Sigmoid colon (tissue), 7 donors: ENCODE data around the gene TYW3. TPM values are rescaled to one million over a fixed set of nuclear protein-coding genes. Genes with fewer than 3 reads are reported as not detected.
A peak's percentile ranks its signal among the peaks of the same experiment; 100 is the strongest.

Experiments used
- DNase-seq: peaks from one replicate; pipeline ENCODE4 v3.0.0-alpha.2; 2019
- H3K27ac ChIP-seq, 4 donors: fragments of 200-600 bp; sonication (generic); one replicate each; pipeline ENCODE4 v1.5.1; 2016 to 2019; ENCODE audit warnings: mild to moderate bottlenecking in 1 of 4
- H3K27me3 ChIP-seq, 3 donors: fragments of 200-600 bp; sonication (generic); one replicate each; pipeline ENCODE4 v1.5.1; 2019; ENCODE audit warnings: mild to moderate bottlenecking in 1 of 3
- H3K36me3 ChIP-seq, 4 donors: fragments of 200-600 bp; sonication (generic); one replicate each; pipeline ENCODE4 v1.5.1; 2016 to 2019
- H3K4me1 ChIP-seq, 4 donors: fragments of 200-600 bp; sonication (generic); one replicate each; pipeline ENCODE4 v1.5.1; 2017 to 2019
- H3K4me3 ChIP-seq, 4 donors: fragments of 200-600 bp; sonication (generic); one replicate each; pipeline ENCODE4 v1.5.1; 2017 to 2019; ENCODE audit warnings: mild to moderate bottlenecking in 2 of 4, moderate library complexity in 1 of 4
- H3K9me3 ChIP-seq, 4 donors: fragments of 200-600 bp in 3 of 4; sonication (generic) in 3 of 4; one replicate each; pipeline versions ENCODE4 v1.5.1 to v1.6.1; 2013 to 2019
- CTCF ChIP-seq, 4 experiments: fragments of 450-650 bp in 3 of 4; fragments of 200-600 bp in 1 of 4; IDR thresholded peaks; one replicate each; pipeline ENCODE4 v1.5.1; 2016 to 2019; ENCODE audit warnings: antibody characterized with exemption in 4 of 4, mild to moderate bottlenecking in 3 of 4, moderate library complexity in 2 of 4
- EP300 ChIP-seq, 4 donors: sonication (generic); formaldehyde crosslinking; IDR thresholded peaks; one replicate each; pipeline ENCODE4 v1.6.1; 2017; ENCODE audit warnings: antibody characterized with exemption in 4 of 4
- POLR2A ChIP-seq, 2 donors: fragments of 450-650 bp; IDR thresholded peaks; one replicate each; pipeline ENCODE4 v1.6.1; 2016; ENCODE audit warnings: antibody characterized with exemption in 2 of 2, mild to moderate bottlenecking in 2 of 2, moderate library complexity in 2 of 2
- POLR2AphosphoS5 ChIP-seq, 4 donors: sonication (generic); formaldehyde crosslinking; IDR thresholded peaks; one replicate each; pipeline ENCODE4 v1.6.1; 2017; ENCODE audit warnings: antibody characterized with exemption in 4 of 4
- WGBS, 2 donors: extraction: QIAGEN DNeasy Blood & Tissue Kit; methylation state at CpG; one replicate each; pipeline ENCODE4 v1.1.7; 2013; 5-methylcytosine and 5-hydroxymethylcytosine counted together
- intact Hi-C: fragments of 100-400 bp; cut with DNase I; formaldehyde crosslinking; loops from one replicate; pipeline ENCODE4 v1.15.1; 2023
- polyA plus RNA-seq, 3 donors: library from polyadenylated mRNA; stranded (reverse); fragments of 200-250 nt; gene quantifications; one replicate each; pipeline ENCODE4 v1.2.3, GENCODE V29; 2013
- total RNA-seq, 4 donors: library from RNA; depleted of rRNA; stranded (reverse); fragments of >200 nt; gene quantifications; one replicate each; pipeline ENCODE4 v1.1.0, GENCODE V29; 2016
- donor health status: healthy with polysubstance abuse.
- donor health status: Bipolar disorder and iron deficiency.
- donor health status: healthy.

The TYW3 gene
- total and polyA plus RNA-seq, 7 donors = 7.6 to 31.7 (median 21.6) TPM

GRCh38 chr1:74699331-74699730 lies 33.6 kb upstream of the TYW3 start:
- Histone ChIP-seq H3K4me3 (no peak overlapping the region), H3K27ac (no peak overlapping the region), H3K4me1 (peaks cover 0 to 8% (median 0%) of the 10 kb centered on the region in 4 donors), H3K36me3 (peaks cover 0 to 24% (median 8%) of the 10 kb centered on the region in 4 donors), H3K27me3 (no peaks in the 10 kb centered on the region), H3K9me3 (no peaks in the 10 kb centered on the region)
- no peak for DNase-seq
- intact Hi-C loops = no loop called here
- TF ChIP-seq CTCF (IDR thresholded peaks at IDR 0.05) = no peak
- TF ChIP-seq POLR2AphosphoS5 (IDR thresholded peaks at IDR 0.05) = no peak
- TF ChIP-seq EP300 (IDR thresholded peaks at IDR 0.05) = no peak
- no peak for TF ChIP-seq POLR2A (IDR thresholded peaks at IDR 0.05)

- no peaks in the 10 kb centered on the region for H3K4me1 ChIP-seq
- no peaks in the 10 kb centered on the region for H3K27me3 ChIP-seq
- peaks cover 11 to 59% (median 14%) of the 10 kb centered on the region in 4 donors for H3K36me3 ChIP-seq
- no peak overlapping the region for H3K27ac ChIP-seq
- no peak for DNase-seq
- intact Hi-C loops = no loop called here
- WGBS, 2 donors = 81 to 91% methylated on average over 6 of the region's 6 CpGs
- H3K9me3 ChIP-seq = no peaks in the 10 kb centered on the region
- TF ChIP-seq EP300 (IDR thresholded peaks at IDR 0.05) (no peak), POLR2A (IDR thresholded peaks at IDR 0.05) (no peak), CTCF (IDR thresholded peaks at IDR 0.05) (no peak), POLR2AphosphoS5 (IDR thresholded peaks at IDR 0.05) (no peak)
- no peak overlapping the region for H3K4me3 ChIP-seq
Measured at GRCh38 chr1:74703386-74704182, 29.4 kb upstream of the TYW3 start.

GRCh38 chr1:74712881-74713280 lies 20.1 kb upstream of the TYW3 start:
- no peak overlapping the region for H3K4me3 ChIP-seq
- TF ChIP-seq CTCF (IDR thresholded peaks at IDR 0.05) (no peak), POLR2A (IDR thresholded peaks at IDR 0.05) (no peak), POLR2AphosphoS5 (IDR thresholded peaks at IDR 0.05) (no peak), EP300 (IDR thresholded peaks at IDR 0.05) (no peak)
- peaks cover 0 to 30% (median 26%) of the 10 kb centered on the region in 4 donors for H3K4me1 ChIP-seq
- no peak for DNase-seq
- 40 to 54% methylated on average over 1 of the region's 1 CpG for WGBS, 2 donors
- peak overlapping the region; percentile 40 to 67 (median 54) for H3K27ac ChIP-seq
- intact Hi-C loops = no loop called here
- H3K9me3 ChIP-seq = no peaks in the 10 kb centered on the region
- peaks cover 5 to 48% (median 16%) of the 10 kb centered on the region in 4 donors for H3K36me3 ChIP-seq
- H3K27me3 ChIP-seq = no peaks in the 10 kb centered on the region

- H3K27me3 ChIP-seq = no peaks in the 10 kb centered on the region
- H3K4me1 ChIP-seq = peaks cover 0 to 30% (median 26%) of the 10 kb centered on the region in 4 donors
- H3K27ac ChIP-seq = peak overlapping the region; percentile 40 to 67 (median 54)
- WGBS, 2 donors = 89 to 94% methylated on average over 3 of the region's 3 CpGs
- no peak for DNase-seq
- TF ChIP-seq EP300 (IDR thresholded peaks at IDR 0.05) (no peak), CTCF (IDR thresholded peaks at IDR 0.05) (no peak), POLR2A (IDR thresholded peaks at IDR 0.05) (no peak), POLR2AphosphoS5 (IDR thresholded peaks at IDR 0.05) (no peak)
- H3K9me3 ChIP-seq = no peaks in the 10 kb centered on the region
- H3K4me3 ChIP-seq = no peak overlapping the region
- intact Hi-C loops = no loop called here
- H3K36me3 ChIP-seq = peaks cover 5 to 54% (median 20%) of the 10 kb centered on the region in 4 donors
Measured at GRCh38 chr1:74713849-74714248, 19.1 kb upstream of the TYW3 start.
